ENCODE measurements around the gene SSR1.

Gene SSR1

DNA sequence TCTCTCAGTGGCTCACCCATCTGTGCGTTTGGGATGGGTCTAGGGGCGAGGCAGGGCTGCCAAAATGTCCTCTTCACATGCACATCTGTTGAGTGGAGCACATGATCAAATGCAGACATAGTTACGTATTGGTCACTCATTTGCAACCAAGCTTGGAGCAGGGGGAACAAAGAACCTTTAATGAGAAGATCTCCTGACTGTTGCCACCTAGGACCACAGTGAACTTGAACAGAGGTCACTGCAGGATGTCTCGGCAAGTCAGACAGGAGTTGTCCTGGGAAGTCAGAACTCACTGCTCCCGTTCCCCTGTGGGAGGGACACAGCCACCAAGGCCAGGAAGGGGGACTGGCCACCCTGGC, 73.4 kb downstream of the SSR1 start:
- DNase-seq (ENCODE audit: low read depth): no peak

GRCh38 chr6:7238900-7239589, 74.0 kb downstream of the SSR1 start:
- DNase-seq (ENCODE audit: low read depth): no peak

DNA sequence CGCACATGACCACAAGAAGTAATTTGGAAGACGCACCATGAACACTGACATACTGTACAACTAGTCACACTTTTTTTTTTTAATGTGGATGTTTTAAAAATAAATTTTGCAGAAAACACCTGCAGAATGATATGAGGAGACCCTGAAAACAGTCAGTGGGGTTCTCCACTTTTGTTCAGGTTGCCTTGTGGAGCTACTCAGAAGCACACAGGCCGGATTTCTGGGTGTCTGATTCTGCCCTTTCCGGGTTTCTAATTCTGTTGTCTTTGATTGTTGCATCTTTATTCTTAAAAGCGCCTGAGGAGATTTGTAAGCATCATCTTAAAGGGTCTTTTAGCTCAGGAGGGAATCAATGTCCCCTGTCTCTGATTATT, 74.5 kb downstream of the SSR1 start:
- no peak for DNase-seq (ENCODE audit: low read depth)

DNA sequence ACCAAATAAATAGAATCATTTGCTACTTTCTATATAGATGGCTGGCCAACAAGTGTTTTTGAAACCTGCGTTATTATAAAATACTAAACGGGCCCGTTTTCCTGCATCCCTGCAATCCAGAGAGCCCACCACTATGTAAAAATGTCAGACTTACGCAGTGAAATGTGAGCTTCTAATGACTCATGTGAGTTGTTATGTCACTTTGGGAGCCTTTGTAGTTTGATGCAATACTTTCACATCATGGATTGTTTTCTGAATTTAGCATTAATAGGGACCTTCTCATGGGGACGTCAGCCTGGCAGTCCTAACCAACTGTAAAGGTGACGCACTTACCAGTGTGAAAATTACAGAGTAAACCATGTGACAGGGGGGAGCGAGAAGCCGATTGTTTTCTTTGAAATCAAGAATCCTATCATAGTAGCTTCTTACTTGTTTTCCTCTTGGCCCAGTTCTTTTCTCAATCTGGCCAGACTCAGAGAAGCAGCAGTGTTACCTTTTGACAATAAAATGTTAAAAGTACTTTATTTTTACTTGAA, 75.3 kb downstream of the SSR1 start:
- DNase-seq (ENCODE audit: low read depth): no peak

DNA sequence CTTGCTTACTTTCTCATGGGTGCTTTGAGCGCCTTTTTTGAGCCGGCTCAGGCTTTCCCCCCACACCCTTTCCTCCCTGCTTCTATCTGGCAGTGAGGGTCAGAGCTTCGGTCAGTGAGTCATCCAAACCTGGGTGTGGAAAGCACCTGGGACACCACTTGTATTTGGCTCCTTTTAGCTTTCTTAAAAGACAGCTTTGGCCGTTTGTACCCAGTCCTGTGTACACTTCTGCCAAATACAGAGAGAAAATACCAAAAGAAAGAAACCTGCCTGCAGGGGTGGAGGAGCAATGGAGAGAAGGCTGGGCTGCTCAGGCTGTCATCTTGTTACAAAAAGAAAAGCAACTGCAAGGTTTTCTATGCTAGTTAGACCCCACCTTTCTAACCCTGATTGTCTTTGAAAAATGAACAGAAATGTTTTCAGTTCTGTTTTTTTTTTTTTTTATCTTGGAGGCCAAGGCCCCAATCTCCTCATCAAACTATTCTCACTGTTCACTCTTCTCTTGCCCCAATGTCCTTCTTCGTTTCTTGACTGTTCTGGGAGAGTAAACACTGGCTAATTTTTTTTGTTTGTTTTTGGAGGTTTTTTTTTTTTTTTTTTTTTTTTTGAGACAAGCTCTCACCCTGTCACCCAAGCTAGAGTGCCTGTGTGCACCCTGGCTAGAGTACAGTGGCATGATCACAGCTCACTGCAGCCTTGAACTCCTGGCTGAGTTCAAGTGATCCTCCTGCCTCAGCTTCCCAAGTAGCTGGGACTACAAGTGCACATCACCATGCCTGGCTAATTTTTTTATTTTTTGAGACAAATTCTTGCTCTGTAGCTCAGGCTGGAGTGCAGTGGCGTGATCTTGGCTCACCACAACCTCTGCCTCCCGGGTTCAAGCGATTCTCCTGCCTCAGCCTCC, 76.4 kb downstream of the SSR1 start:
- DNase-seq (ENCODE audit: low read depth): no peak

- DNase-seq (ENCODE audit: low read depth): no peak
These were observed 77.2 kb downstream of the SSR1 start for GRCh38 chr6:7235712-7236305.

- DNase-seq (ENCODE audit: low read depth): no peak
These were observed 78.5 kb downstream of the SSR1 start for GRCh38 chr6:7234547-7234946.

GRCh38 chr6:7232351-7232750, 80.6 kb downstream of the SSR1 start:
- DNase-seq (ENCODE audit: low read depth): no peak

GRCh38 chr6:7230956-7231713, 81.9 kb downstream of the SSR1 start:
- DNase-seq (ENCODE audit: low read depth): no peak

GRCh38 chr6:7230327-7230691, 82.7 kb downstream of the SSR1 start:
- DNase-seq (ENCODE audit: low read depth): no peak

DNA sequence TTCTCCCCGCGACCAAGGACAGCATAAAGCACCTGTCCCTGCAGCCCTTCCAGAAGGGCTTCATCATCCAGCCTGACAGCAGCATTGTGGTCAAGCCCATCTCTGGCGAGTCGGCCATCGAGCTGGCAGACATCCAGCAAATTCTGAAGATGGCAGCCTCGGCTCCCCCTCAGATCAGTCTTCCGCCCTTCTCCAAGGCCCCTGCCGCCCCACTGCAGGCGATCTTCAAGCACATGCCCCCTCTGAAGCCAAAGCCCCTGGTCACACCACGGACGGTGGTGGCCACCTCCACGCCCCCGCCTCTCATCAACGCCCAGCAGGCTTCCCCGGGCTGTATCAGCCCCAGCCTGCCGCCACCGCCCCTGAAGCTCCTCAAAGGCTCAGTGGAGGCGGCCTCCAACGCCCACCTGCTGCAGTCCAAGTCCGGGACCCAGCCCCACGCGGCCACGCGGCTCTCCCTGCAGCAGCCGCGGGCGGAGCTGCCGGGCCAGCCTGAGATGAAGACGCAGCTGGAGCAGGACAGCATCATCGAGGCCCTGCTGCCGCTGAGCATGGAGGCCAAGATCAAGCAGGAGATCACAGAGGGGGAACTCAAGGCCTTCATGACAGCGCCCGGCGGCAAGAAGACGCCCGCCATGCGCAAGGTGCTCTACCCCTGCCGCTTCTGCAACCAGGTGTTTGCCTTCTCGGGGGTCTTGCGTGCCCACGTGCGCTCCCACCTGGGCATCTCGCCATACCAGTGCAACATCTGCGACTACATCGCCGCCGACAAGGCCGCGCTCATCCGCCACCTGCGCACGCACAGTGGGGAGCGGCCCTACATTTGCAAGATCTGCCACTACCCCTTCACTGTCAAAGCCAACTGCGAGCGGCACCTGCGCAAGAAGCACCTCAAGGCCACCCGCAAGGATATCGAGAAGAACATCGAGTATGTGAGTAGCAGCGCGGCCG, 83.3 kb downstream of the SSR1 start:
- DNase-seq (ENCODE audit: low read depth): no peak

- DNase-seq (ENCODE audit: low read depth): no peak
These were observed 84.2 kb downstream of the SSR1 start for GRCh38 chr6:7228662-7229375.

- DNase-seq (ENCODE audit: low read depth): no peak
These were observed 88.3 kb downstream of the SSR1 start for GRCh38 chr6:7224731-7225130.

DNA sequence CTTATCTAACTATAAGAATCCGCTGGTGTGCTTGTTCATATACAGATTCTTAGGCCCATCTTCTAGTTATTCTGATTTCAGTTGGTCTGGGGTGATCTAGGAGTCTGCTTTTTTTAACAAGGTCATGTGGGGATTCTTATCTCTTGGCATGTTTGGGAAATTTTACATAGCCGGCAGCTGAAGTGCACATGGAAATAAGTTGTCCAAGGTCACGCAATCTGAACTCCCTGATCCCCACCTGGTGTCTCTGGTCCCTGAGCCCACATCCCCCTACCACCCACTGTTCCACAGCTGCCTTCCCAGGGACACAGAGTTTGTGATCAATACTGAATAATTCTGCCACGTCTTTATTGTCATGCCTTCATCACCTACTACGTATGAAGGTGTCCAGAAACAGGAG, 90.8 kb downstream of the SSR1 start:
- no peak for DNase-seq (ENCODE audit: low read depth)

GRCh38 chr6:7219310-7219709, 93.7 kb downstream of the SSR1 start:
- no peak for DNase-seq (ENCODE audit: low read depth)

DNA sequence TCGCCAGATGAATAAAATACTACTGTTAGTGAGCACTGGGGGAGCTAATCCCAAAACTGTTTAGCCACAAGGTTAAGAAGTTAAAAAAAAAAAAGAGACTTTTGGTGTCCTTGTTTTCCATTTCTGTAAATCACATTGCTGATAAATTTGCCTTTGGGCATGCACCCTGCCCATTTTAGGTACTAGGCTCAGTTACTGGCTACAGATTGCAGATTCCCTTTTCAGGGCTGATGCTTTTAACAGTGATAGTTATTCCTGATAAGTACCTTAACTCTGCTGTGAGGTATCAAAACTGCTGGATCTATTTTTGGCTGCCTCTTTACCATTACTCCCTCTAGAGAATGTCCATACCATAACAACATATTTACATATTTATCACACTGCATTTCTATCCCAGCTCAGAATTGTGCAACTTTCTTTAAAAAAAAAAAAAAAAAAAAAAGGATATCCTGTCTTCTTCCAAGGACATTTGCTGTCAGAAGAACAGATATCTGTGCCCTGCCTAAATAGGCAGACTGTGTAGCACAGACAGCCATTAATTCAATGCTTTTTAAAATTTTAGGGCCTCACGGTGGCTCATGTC, 94.5 kb downstream of the SSR1 start:
- no peak for DNase-seq (ENCODE audit: low read depth)
